ENCODE results near the gene HES7. TPM values are rescaled to one million over a fixed set of nuclear protein-coding genes. Genes with fewer than 3 reads are reported as not detected.
A peak's percentile ranks its signal among the peaks of the same experiment; 100 is the strongest.

HES7 gene
- polyA plus RNA-seq, 2 of the 4 experiments (the other 2 are of a cell fraction): 0.56 to 0.72 TPM

- TF ChIP-seq, protein P1, sequence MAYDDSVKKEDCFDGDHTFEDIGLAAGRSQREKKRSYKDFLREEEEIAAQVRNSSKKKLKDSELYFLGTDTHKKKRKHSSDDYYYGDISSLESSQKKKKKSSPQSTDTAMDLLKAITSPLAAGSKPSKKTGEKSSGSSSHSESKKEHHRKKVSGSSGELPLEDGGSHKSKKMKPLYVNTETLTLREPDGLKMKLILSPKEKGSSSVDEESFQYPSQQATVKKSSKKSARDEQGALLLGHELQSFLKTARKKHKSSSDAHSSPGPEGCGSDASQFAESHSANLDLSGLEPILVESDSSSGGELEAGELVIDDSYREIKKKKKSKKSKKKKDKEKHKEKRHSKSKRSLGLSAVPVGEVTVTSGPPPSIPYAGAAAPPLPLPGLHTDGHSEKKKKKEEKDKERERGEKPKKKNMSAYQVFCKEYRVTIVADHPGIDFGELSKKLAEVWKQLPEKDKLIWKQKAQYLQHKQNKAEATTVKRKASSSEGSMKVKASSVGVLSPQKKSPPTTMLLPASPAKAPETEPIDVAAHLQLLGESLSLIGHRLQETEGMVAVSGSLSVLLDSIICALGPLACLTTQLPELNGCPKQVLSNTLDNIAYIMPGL (CRISPR knock-in tag; IDR thresholded peaks at IDR 0.05; ENCODE audit: borderline replicate concordance): no peak
- no peak for TF ChIP-seq JUNB (IDR thresholded peaks at IDR 0.05)
Measured at GRCh38 chr17:8156246-8156992, 32.5 kb upstream of the HES7 start (continued).

DNA sequence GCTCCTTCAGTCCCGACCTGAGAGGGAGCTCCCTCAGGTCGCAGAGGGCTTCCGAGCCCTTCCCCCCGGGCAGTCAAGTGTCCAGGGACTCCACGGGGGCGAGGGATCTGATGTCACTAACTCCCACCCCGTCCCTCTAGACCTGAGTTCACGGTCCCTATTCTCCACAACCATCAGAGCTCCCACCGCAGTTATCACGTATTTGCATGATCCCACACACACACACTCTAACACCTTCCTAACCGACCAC is 32.0 kb upstream of the HES7 start:
- peak overlapping the region; percentile 65 for H3K4me3 ChIP-seq
- CTCF ChIA-PET: interaction anchor here (1.0 to 19.5 kb wide), 10 partner anchors 17 to 139 kb away, joined by 3 to 601 read pairs (median 6); partner anchors contain the start of genes HES7 and SLC25A35
- no peak for ATAC-seq
- POLR2A ChIA-PET: interaction anchor here (0.6 to 2.4 kb wide), 11 partner anchors 14 to 795 kb away, joined by 3 to 43 read pairs (median 5); partner anchors contain the start of genes BORCS6 and TMEM107
- no peak for FAIRE-seq
- 3% methylated on average over 11 of the region's 11 CpGs for WGBS (ENCODE audit: missing lambda C conversion rate)
- H3K4me1 ChIP-seq: peaks cover 55% of the 10 kb centered on the region
- H3K4me2 ChIP-seq: peak overlapping the region; percentile 78
- H3K9me3 ChIP-seq: no peaks in the 10 kb centered on the region
- H3K27ac ChIP-seq: peak overlapping the region; percentile 89 to 93
- no peak for DNase-seq (ENCODE audit: low read depth in 1 of 2, low spot score in 1 of 2)
- peak; percentile 84; the same call in 1 of the 2 replicates for TF ChIP-seq HOXA7 (CRISPR knock-in tag; IDR thresholded peaks at IDR 0.05)
- TF ChIP-seq KDM5A (IDR thresholded peaks at IDR 0.05): no peak
- TF ChIP-seq MAFK (IDR thresholded peaks at IDR 0.05; ENCODE audit: partially characterized antibody): no peak
- peak; percentile 91 for TF ChIP-seq PHF8 (IDR thresholded peaks at IDR 0.05; ENCODE audit: borderline replicate concordance, low read depth)

DNA sequence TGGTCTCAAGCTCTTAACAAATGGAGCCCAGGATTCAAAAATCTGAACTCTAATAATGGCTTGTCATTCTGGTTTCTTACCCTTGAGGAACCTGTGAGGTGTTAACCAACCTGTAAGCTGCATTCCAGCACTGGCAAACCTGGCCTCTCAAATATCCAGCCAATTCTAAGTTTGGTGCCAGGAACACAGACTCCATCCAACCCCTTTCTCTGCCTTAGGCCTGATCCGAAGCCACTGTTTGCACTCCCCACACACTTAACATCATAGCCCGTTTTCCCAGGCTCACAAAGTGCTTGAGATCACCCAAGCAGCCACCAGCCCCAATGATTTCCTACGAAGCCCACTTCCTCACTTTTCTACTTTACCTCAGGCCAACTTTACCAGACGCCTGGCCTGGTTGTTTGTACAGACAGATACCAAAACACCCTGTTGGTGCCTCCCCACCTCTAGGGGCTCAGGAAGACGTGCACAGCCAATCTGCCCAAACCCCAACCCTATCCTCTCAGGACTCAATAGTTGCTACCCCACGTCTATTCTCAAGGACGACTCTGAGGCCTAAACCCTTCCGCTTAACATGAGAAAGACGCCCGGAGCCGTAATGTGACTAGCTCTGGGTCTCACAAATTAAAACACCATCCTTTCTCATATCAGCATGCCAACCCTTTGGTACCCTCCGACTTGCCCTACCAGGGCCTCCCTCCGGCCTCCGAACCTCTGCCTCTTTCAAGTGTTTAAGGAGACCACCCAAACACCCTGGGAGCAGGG is 31.5 kb upstream of the HES7 start:
- CTCF ChIA-PET: interaction anchor here (1.0 to 19.5 kb wide), 10 partner anchors 17 to 140 kb away, joined by 3 to 601 read pairs (median 6); partner anchors contain the start of genes HES7 and SLC25A35
- WGBS (ENCODE audit: missing lambda C conversion rate): 66% methylated on average over 14 of the region's 14 CpGs
- TF ChIP-seq HOXA7 (CRISPR knock-in tag; IDR thresholded peaks at IDR 0.05) (peak; percentile 2; the same call in 1 of the 2 replicates), FOSB (CRISPR knock-in tag; IDR thresholded peaks at IDR 0.05) (peak; percentile 5; the same call in 1 of the 2 replicates), TP53 (CRISPR knock-in tag; IDR thresholded peaks at IDR 0.05) (peak; percentile 63), SMC3 (IDR thresholded peaks at IDR 0.05) (no peak), CHD2 (IDR thresholded peaks at IDR 0.05; ENCODE audit: low read length, partially characterized antibody) (no peak)
- POLR2A ChIA-PET: interaction anchor here (0.6 to 2.4 kb wide), 11 partner anchors 16 to 794 kb away, joined by 3 to 43 read pairs (median 6); partner anchors contain the start of genes BORCS6, CTC1 and TMEM107
- ATAC-seq: no peak
- H3K27ac ChIP-seq: peak overlapping the region; percentile 89 to 93
- peak overlapping the region; percentile 65 for H3K4me3 ChIP-seq
- FAIRE-seq: no peak
- H3K9me3 ChIP-seq: no peaks in the 10 kb centered on the region
- H3K4me2 ChIP-seq: peak overlapping the region; percentile 78
- DNase-seq (ENCODE audit: low read depth in 1 of 2, low spot score in 1 of 2): no peak
- H3K4me1 ChIP-seq: peaks cover 51% of the 10 kb centered on the region

DNA sequence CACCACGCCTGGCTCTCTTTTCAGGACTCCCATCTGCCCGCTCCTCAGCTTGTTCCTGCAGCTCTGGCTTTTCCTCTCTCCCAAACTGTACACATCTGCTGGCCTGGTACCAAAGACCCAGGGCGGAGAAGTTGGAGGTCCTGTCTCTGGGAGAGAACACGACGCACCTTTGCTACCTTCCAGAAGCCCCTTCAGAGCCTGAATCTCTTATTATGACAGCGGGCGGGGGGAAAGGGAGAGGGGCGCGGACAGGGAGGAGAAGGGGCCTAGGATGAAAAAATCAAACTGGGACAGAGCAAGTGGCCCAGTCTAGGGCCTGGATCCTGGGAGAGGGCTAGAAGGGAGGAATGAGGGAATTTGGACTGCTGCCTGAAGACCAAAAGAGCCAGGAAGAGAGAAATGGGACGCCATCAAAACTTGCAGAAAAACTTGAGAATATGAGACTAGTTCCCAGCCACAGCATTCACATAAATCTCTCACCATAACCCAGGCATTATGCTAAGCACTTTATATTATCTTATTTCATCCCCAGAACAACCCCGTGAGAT is 30.8 kb upstream of the HES7 start:
- ChIA-PET CTCF (interaction anchor here (1.0 to 19.5 kb wide), 9 partner anchors 16 to 146 kb away, joined by 3 to 601 read pairs (median 5); no protein-coding TSS in a partner anchor), POLR2A (interaction anchor here (0.5 to 1.9 kb wide), 6 partner anchors 15 to 671 kb away, joined by 3 to 26 read pairs (median 4); partner anchors contain the start of gene CTC1)
- Histone ChIP-seq H3K4me2 (peak overlapping the region; percentile 78), H3K4me1 (peaks cover 50% of the 10 kb centered on the region), H3K4me3 (peak overlapping the region; percentile 65; the same call in 2 of the 3 replicates), H3K9me3 (no peaks in the 10 kb centered on the region), H3K27ac (peak overlapping the region; percentile 89 to 93)
- FAIRE-seq: peak; percentile 7
- DNase-seq (ENCODE audit: low read depth in 1 of 2, low spot score in 1 of 2): no peak
- 69% methylated on average over 11 of the region's 11 CpGs for WGBS (ENCODE audit: missing lambda C conversion rate)
- TF ChIP-seq, protein P1 (CRISPR knock-in tag; IDR thresholded peaks at IDR 0.05; ENCODE audit: borderline replicate concordance): 0 out of 2 replicates have a peak, but pooled peaks have one; percentile 33
- no peak for TF ChIP-seq POLR2AphosphoS2 (conservative IDR thresholded peaks at IDR 0.05; ENCODE audit: low read length)
- TF ChIP-seq REST (IDR thresholded peaks at IDR 0.05): 0 out of 2 replicates have a peak, but pooled peaks have one; percentile 6
- ATAC-seq: no peak

All from A549 (cell line).